Liver (tissue), 3 donors: ENCODE data around the gene ZNF580.

Experiments
- EGR1 ChIP-seq, 2 donors: IDR thresholded peaks; 2 replicates each; pipeline ENCODE4 v1.6.1; 2016 to 2018; ENCODE audit warnings: antibody characterized with exemption in 2 of 2, low read depth in 2 of 2
- JUND ChIP-seq, 2 donors: IDR thresholded peaks; 2 replicates each; pipeline ENCODE4 v1.6.1; 2016; ENCODE audit warnings: antibody characterized with exemption in 2 of 2
- RXRA ChIP-seq, 2 donors: IDR thresholded peaks; 2 replicates each; pipeline ENCODE4 v1.6.1; 2017 to 2018; ENCODE audit warnings: antibody characterized with exemption in 2 of 2, mild to moderate bottlenecking in 1 of 2
- TAF1 ChIP-seq: conservative IDR thresholded peaks from 2 replicates; pipeline ENCODE4 v1.6.1; 2016; ENCODE audit warnings: antibody characterized with exemption, mild to moderate bottlenecking
- TF ChIP-seq, protein P1 (sequence below): fragments of 150-350 bp; IDR thresholded peaks from 2 replicates; pipeline ENCODE4 v1.5.1; 2017; ENCODE audit warnings: improper control_type of control experiment, low read depth, low read length; ENCODE audit not compliant: missing input control
- TF ChIP-seq, protein P2 (sequence below): IDR thresholded peaks from 2 replicates; pipeline ENCODE4 v1.6.1; 2016; ENCODE audit warnings: antibody characterized with exemption, mild to moderate bottlenecking
- TF ChIP-seq, protein P3 (sequence below): IDR thresholded peaks from 2 replicates; pipeline ENCODE4 v1.6.1; 2016; ENCODE audit warnings: antibody characterized with exemption
- donor health status: healthy.
- donor health status: healthy.

DNA sequence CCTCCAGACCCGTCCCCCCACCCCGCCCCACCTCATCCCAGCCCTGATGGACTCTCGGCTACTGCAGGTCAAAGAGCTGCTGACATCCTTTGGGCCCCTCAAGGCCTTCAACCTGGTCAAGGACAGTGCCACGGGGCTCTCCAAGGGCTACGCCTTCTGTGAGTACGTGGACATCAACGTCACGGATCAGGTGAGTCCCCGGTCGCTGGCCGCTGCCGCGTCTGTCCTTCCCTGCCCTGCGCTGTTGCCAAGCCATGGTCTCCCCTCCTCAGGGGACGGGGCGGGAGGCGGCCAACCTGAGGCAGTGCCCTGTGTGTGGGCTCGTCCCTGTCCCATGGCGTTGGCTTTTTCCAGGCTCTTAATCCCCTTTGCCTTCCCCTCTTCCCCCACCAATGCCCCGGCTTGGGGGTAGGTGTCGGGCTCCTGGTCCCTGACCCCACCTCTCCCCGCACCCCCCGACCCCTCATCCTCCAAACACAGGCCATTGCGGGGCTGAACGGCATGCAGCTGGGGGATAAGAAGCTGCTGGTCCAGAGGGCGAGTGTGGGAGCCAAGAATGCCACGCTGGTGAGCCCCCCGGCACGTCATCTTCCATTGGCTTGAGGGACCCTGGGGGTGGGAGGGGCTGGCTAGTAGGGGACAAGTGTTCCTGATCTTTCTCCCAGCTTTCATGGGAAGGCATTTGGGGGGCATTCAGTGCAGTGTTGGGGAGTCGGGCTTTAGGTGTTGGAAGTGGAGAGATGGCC is 28.0 kb downstream of the ZNF580 start:
- TF ChIP-seq, protein P1, sequence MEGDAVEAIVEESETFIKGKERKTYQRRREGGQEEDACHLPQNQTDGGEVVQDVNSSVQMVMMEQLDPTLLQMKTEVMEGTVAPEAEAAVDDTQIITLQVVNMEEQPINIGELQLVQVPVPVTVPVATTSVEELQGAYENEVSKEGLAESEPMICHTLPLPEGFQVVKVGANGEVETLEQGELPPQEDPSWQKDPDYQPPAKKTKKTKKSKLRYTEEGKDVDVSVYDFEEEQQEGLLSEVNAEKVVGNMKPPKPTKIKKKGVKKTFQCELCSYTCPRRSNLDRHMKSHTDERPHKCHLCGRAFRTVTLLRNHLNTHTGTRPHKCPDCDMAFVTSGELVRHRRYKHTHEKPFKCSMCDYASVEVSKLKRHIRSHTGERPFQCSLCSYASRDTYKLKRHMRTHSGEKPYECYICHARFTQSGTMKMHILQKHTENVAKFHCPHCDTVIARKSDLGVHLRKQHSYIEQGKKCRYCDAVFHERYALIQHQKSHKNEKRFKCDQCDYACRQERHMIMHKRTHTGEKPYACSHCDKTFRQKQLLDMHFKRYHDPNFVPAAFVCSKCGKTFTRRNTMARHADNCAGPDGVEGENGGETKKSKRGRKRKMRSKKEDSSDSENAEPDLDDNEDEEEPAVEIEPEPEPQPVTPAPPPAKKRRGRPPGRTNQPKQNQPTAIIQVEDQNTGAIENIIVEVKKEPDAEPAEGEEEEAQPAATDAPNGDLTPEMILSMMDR: no peak
- TF ChIP-seq EGR1 (IDR thresholded peaks at IDR 0.05; ENCODE audit: low read depth in 2 of 2) (no peak), JUND (IDR thresholded peaks at IDR 0.05) (no peak), TAF1 (no peak), RXRA (IDR thresholded peaks at IDR 0.05) (no peak)
- TF ChIP-seq, protein P2, sequence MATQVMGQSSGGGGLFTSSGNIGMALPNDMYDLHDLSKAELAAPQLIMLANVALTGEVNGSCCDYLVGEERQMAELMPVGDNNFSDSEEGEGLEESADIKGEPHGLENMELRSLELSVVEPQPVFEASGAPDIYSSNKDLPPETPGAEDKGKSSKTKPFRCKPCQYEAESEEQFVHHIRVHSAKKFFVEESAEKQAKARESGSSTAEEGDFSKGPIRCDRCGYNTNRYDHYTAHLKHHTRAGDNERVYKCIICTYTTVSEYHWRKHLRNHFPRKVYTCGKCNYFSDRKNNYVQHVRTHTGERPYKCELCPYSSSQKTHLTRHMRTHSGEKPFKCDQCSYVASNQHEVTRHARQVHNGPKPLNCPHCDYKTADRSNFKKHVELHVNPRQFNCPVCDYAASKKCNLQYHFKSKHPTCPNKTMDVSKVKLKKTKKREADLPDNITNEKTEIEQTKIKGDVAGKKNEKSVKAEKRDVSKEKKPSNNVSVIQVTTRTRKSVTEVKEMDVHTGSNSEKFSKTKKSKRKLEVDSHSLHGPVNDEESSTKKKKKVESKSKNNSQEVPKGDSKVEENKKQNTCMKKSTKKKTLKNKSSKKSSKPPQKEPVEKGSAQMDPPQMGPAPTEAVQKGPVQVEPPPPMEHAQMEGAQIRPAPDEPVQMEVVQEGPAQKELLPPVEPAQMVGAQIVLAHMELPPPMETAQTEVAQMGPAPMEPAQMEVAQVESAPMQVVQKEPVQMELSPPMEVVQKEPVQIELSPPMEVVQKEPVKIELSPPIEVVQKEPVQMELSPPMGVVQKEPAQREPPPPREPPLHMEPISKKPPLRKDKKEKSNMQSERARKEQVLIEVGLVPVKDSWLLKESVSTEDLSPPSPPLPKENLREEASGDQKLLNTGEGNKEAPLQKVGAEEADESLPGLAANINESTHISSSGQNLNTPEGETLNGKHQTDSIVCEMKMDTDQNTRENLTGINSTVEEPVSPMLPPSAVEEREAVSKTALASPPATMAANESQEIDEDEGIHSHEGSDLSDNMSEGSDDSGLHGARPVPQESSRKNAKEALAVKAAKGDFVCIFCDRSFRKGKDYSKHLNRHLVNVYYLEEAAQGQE: no peak
- TF ChIP-seq, protein P3, sequence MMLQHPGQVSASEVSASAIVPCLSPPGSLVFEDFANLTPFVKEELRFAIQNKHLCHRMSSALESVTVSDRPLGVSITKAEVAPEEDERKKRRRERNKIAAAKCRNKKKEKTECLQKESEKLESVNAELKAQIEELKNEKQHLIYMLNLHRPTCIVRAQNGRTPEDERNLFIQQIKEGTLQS: no peak
